SU-DHL-6 (cell line): Measurements from ENCODE around the gene COL6A3.

Experiments used
- H2AFZ ChIP-seq: fragments of 200-600 bp; sonication (generic); 2 replicates; pipeline ENCODE4 v1.6.1; 2014; ENCODE audit warnings: low read depth, mild to moderate bottlenecking, moderate library complexity, mixed read lengths, antibody characterized with exemption, low read length; ENCODE audit not compliant: severe bottlenecking
- H3F3A ChIP-seq: fragments of 200-600 bp; shearing (Covaris generic); 2 replicates; pipeline ENCODE4 v1.6.0; 2016; ENCODE audit warnings: antibody characterized with exemption, mild to moderate bottlenecking; ENCODE audit not compliant: insufficient read depth
- H3K27ac ChIP-seq: fragments of 200-600 bp; sonication (generic); 2 replicates; pipeline ENCODE4 v1.5.1; 2016; ENCODE audit warnings: low read depth, mild to moderate bottlenecking, low read length, moderate library complexity, mixed read lengths
- H3K27me3 ChIP-seq: fragments of 200-600 bp; sonication (generic), shearing (Covaris generic); 2 replicates; pipeline ENCODE4 v1.6.0; 2014; ENCODE audit warnings: mild to moderate bottlenecking, low read length
- H3K36me3 ChIP-seq: fragments of 200-600 bp; sonication (generic); 2 replicates; pipeline ENCODE4 v1.6.1; 2014; ENCODE audit warnings: mild to moderate bottlenecking, low read length, mixed read lengths
- H3K4me2 ChIP-seq: fragments of 300-600, 200-600 bp; shearing (Covaris generic), sonication (generic); 2 replicates; pipeline ENCODE4 v1.6.0; 2014; ENCODE audit warnings: low read length, low read depth, mild to moderate bottlenecking; ENCODE audit not compliant: poor library complexity, severe bottlenecking
- H3K4me3 ChIP-seq: fragments of 200-600 bp; sonication (generic); 2 replicates; pipeline ENCODE4 v1.5.1; 2014; ENCODE audit warnings: antibody characterized with exemption, low read length, mild to moderate bottlenecking, mixed read lengths; ENCODE audit not compliant: insufficient read depth, poor library complexity, severe bottlenecking
- H3K79me2 ChIP-seq: fragments of 200-600 bp; sonication (generic); 2 replicates; pipeline ENCODE4 v1.6.1; 2014; ENCODE audit warnings: mild to moderate bottlenecking, low read length, moderate library complexity; ENCODE audit not compliant: insufficient read depth
- H3K9ac ChIP-seq: fragments of 200-600 bp; sonication (generic); 2 replicates; pipeline ENCODE4 v1.7.0; 2014; ENCODE audit warnings: mild to moderate bottlenecking, low read length
- H3K9me2 ChIP-seq: fragments of 200-600 bp; sonication (generic); replicated peaks from 2 replicates; pipeline ENCODE4 v1.6.1; 2014; ENCODE audit warnings: low read length; ENCODE audit not compliant: insufficient read depth
- H3K9me3 ChIP-seq: fragments of 200-600 bp; sonication (generic); 2 replicates; pipeline ENCODE4 v1.6.1; 2014; ENCODE audit warnings: low read length, mixed read lengths; ENCODE audit not compliant: insufficient read depth
- H4K20me1 ChIP-seq: fragments of 200-600 bp; sonication (generic); 2 replicates; pipeline ENCODE4 v1.6.1; 2014; ENCODE audit warnings: low read depth, mild to moderate bottlenecking, antibody characterized with exemption, low read length, moderate library complexity, mixed read lengths
- EZH2phosphoT487 ChIP-seq: fragments of 200-600 bp; sonication (generic), shearing (Covaris generic); conservative IDR thresholded peaks from 2 replicates; pipeline ENCODE4 v1.6.1; 2018; ENCODE audit warnings: mild to moderate bottlenecking, antibody characterized with exemption, low read length, moderate library complexity, mixed read lengths
- TF ChIP-seq, protein P1 (sequence below): fragments of 200-600 bp; sonication (generic); IDR thresholded peaks from one replicate; pipeline ENCODE4 v1.5.1; 2017; ENCODE audit warnings: antibody characterized with exemption, mild to moderate bottlenecking, low read length, moderate library complexity; ENCODE audit not compliant: insufficient read depth, poor library complexity, severe bottlenecking

The COL6A3 gene

DNA sequence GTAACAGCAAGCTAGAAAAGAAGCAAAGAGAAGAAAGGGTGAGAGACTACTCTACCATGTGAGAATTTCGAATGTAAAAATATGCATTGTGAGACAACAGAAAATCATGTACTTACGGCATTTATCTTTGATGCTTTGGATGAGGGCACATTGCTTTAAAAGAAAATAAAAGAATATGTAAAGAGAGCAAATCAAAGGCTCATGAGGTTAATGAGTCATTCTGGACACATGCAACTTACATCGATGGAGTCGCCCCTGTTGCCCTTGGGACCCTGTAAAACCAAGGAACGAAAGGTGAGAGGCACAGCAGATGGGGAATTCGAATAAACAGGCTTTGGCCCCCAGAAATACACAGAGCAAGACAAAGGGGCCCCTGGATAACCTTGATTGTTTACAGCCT lies 69.0 kb downstream of the COL6A3 start:
- H3K79me2 ChIP-seq: no peaks in the 10 kb centered on the region
- no peaks in the 10 kb centered on the region for H4K20me1 ChIP-seq
- no peak overlapping the region for H3K4me3 ChIP-seq
- H3K27me3 ChIP-seq: no peaks in the 10 kb centered on the region
- H3K27ac ChIP-seq: no peak overlapping the region
- no peak overlapping the region for H3K4me2 ChIP-seq
- no peaks in the 10 kb centered on the region for H3F3A ChIP-seq
- H3K9me3 ChIP-seq: no peaks in the 10 kb centered on the region
- TF ChIP-seq EZH2phosphoT487: no peak
- TF ChIP-seq, protein P1, sequence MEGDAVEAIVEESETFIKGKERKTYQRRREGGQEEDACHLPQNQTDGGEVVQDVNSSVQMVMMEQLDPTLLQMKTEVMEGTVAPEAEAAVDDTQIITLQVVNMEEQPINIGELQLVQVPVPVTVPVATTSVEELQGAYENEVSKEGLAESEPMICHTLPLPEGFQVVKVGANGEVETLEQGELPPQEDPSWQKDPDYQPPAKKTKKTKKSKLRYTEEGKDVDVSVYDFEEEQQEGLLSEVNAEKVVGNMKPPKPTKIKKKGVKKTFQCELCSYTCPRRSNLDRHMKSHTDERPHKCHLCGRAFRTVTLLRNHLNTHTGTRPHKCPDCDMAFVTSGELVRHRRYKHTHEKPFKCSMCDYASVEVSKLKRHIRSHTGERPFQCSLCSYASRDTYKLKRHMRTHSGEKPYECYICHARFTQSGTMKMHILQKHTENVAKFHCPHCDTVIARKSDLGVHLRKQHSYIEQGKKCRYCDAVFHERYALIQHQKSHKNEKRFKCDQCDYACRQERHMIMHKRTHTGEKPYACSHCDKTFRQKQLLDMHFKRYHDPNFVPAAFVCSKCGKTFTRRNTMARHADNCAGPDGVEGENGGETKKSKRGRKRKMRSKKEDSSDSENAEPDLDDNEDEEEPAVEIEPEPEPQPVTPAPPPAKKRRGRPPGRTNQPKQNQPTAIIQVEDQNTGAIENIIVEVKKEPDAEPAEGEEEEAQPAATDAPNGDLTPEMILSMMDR: no peak
- H3K9me2 ChIP-seq: no peaks in the 10 kb centered on the region
- H2AFZ ChIP-seq: no peak overlapping the region
- no peaks in the 10 kb centered on the region for H3K36me3 ChIP-seq
- no peak overlapping the region for H3K9ac ChIP-seq

DNA sequence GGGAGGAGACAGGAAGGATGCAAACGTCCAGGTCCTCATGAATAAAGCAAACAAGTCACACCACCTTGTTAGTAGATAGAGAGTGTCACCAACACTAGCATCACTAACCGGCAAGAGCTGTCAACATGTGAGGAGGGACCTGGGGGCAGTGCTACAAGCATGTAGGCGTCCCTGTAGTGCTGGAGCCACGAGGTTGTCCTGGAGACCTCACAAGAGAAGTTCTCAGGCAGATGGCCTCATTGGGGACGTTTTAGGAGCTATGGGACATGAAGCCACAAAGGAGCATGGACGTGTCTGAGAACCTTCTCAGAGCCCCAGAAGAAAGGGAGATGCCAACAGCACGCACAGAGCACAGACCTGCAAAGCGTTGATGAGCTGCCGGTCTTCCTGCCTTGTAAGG lies 70.0 kb downstream of the COL6A3 start:
- H3K36me3 ChIP-seq: no peaks in the 10 kb centered on the region
- no peak overlapping the region for H3K9ac ChIP-seq
- no peak overlapping the region for H3K27ac ChIP-seq
- H3K4me3 ChIP-seq: no peak overlapping the region
- H2AFZ ChIP-seq: no peak overlapping the region
- H4K20me1 ChIP-seq: no peaks in the 10 kb centered on the region
- no peaks in the 10 kb centered on the region for H3K9me3 ChIP-seq
- no peaks in the 10 kb centered on the region for H3K9me2 ChIP-seq
- H3K4me2 ChIP-seq: no peak overlapping the region
- peaks cover 2% of the 10 kb centered on the region; the same call in 1 of the 2 replicates for H3K27me3 ChIP-seq
- TF ChIP-seq, protein P1: no peak
- no peak for TF ChIP-seq EZH2phosphoT487
- H3K79me2 ChIP-seq: no peaks in the 10 kb centered on the region
- H3F3A ChIP-seq: no peaks in the 10 kb centered on the region

DNA sequence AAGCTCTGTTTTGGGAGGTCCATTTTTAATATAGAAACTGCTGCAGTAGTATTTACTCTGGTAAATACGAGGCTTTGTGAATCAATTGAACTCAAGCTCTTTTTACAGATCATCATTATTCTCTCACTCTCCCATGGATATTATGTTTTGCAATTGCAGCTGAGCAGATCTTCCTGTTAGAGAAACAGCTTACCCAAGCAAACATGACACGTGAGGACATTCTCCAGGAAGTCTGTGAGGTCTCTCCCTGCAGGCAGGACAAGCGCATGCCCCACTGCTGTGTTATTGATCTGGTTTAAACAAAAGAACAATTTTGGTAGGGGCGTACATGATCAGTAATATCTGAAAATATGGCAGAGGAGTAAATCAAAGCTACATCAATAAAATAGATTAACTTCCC lies 72.1 kb downstream of the COL6A3 start:
- H3K36me3 ChIP-seq: no peaks in the 10 kb centered on the region
- H3K27ac ChIP-seq: no peak overlapping the region
- no peaks in the 10 kb centered on the region for H4K20me1 ChIP-seq
- H3K79me2 ChIP-seq: no peaks in the 10 kb centered on the region
- H3K9me2 ChIP-seq: no peaks in the 10 kb centered on the region
- peaks cover 4% of the 10 kb centered on the region; the same call in 1 of the 2 replicates for H3K27me3 ChIP-seq
- H2AFZ ChIP-seq: no peak overlapping the region
- no peak overlapping the region for H3K4me2 ChIP-seq
- H3K4me3 ChIP-seq: no peak overlapping the region
- TF ChIP-seq, protein P1: no peak
- no peak for TF ChIP-seq EZH2phosphoT487
- no peak overlapping the region for H3K9ac ChIP-seq
- no peaks in the 10 kb centered on the region for H3K9me3 ChIP-seq
- no peaks in the 10 kb centered on the region for H3F3A ChIP-seq

DNA sequence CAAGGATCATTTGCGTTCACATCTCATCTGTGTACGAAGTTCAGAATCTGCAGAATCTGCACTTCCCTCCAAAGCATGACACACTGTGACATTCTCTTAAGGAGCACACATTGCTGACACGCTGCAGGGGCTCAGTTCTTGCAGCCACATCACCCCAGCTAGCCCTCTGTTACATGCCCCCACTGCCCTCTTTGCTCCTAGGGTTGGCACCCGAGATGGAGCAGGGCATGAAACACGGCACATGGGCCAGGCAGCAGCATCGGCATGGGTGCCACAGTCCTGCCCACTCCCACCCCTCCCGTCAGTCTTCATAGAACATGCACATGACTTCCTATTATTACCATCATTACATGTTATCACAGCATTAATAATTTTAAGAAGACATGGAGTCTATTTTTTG lies 76.4 kb downstream of the COL6A3 start:
- Histone ChIP-seq H3K4me3 (no peak overlapping the region), H3K4me2 (no peak overlapping the region), H3K27me3 (peaks cover 4% of the 10 kb centered on the region; the same call in 1 of the 2 replicates), H3K79me2 (no peaks in the 10 kb centered on the region), H3F3A (no peaks in the 10 kb centered on the region), H4K20me1 (no peaks in the 10 kb centered on the region), H3K9ac (no peak overlapping the region), H3K9me2 (no peaks in the 10 kb centered on the region), H2AFZ (no peak overlapping the region), H3K9me3 (no peaks in the 10 kb centered on the region), H3K27ac (no peak overlapping the region), H3K36me3 (no peaks in the 10 kb centered on the region)
- TF ChIP-seq EZH2phosphoT487: no peak
- TF ChIP-seq, protein P1: no peak
